OCI-LY3 (cell line): ENCODE data around the gene NOTUM.

Experiments
- H2AFZ ChIP-seq: fragments of 200-600, 300-600 bp; shearing (Covaris generic); 2 replicates; pipeline ENCODE4 v1.6.0; 2014; ENCODE audit warnings: antibody characterized with exemption, low read depth, low read length
- H3K27ac ChIP-seq: fragments of 200-600, 300-600 bp; sonication (generic); 2 replicates; pipeline ENCODE4 v1.5.1; 2014; ENCODE audit warnings: mild to moderate bottlenecking, low read length, moderate library complexity, mixed read lengths
- H3K27me3 ChIP-seq: fragments of 200-600, 300-600 bp; sonication (generic); 2 replicates; pipeline ENCODE4 v1.6.1; 2014; ENCODE audit warnings: low read depth, low read length, mixed read lengths
- H3K36me3 ChIP-seq: fragments of 200-600, 300-600 bp; sonication (generic); replicated peaks from 2 replicates; pipeline ENCODE3; 2014; ENCODE audit warnings: low read depth, low read length, mixed read lengths
- H3K4me1 ChIP-seq: fragments of 300-600, 200-600 bp; sonication (generic); 2 replicates; pipeline ENCODE4 v1.6.1; 2014; ENCODE audit warnings: low read length, mixed read lengths
- H3K4me2 ChIP-seq: fragments of 200-600, 300-600 bp; sonication (generic); 2 replicates; pipeline ENCODE4 v1.6.1; 2014; ENCODE audit warnings: low read length, mixed read lengths
- H3K4me3 ChIP-seq: fragments of 300-600, 200-600 bp; sonication (generic); 2 replicates; pipeline ENCODE4 v1.5.1; 2014; ENCODE audit warnings: antibody characterized with exemption, mild to moderate bottlenecking, low read length, moderate library complexity
- H3K79me2 ChIP-seq: fragments of 300-600, 200-600 bp; shearing (Covaris generic); 2 replicates; pipeline ENCODE4 v1.6.1; 2014; ENCODE audit warnings: mild to moderate bottlenecking, low read length, mixed read lengths
- H3K9ac ChIP-seq: fragments of 300-600, 200-600 bp; shearing (Covaris generic); 2 replicates; pipeline ENCODE4 v1.6.0; 2014; ENCODE audit warnings: mild to moderate bottlenecking, low read length, moderate library complexity
- H3K9me3 ChIP-seq: fragments of 200-600, 300-600 bp; shearing (Covaris generic); 2 replicates; pipeline ENCODE4 v1.6.1; 2014; ENCODE audit warnings: low read length, mixed read lengths; ENCODE audit not compliant: insufficient read depth
- H4K20me1 ChIP-seq: fragments of 200-600, 300-600 bp; sonication (generic); 2 replicates; pipeline ENCODE4 v1.6.1; 2016; ENCODE audit warnings: low read length, mixed read lengths; ENCODE audit not compliant: insufficient read depth
- EZH2phosphoT487 ChIP-seq: fragments of 200-600 bp; shearing (Covaris generic); IDR thresholded peaks from 2 replicates; pipeline ENCODE4 v1.6.1; 2018; ENCODE audit warnings: antibody characterized with exemption, mixed run types, low read depth
- TF ChIP-seq, protein P1 (sequence below): fragments of 200-600, 300-600 bp; sonication (generic); IDR thresholded peaks from 2 replicates; pipeline ENCODE4 v1.5.1; 2014; ENCODE audit warnings: antibody characterized with exemption, low read length, low read depth

NOTUM gene

DNA sequence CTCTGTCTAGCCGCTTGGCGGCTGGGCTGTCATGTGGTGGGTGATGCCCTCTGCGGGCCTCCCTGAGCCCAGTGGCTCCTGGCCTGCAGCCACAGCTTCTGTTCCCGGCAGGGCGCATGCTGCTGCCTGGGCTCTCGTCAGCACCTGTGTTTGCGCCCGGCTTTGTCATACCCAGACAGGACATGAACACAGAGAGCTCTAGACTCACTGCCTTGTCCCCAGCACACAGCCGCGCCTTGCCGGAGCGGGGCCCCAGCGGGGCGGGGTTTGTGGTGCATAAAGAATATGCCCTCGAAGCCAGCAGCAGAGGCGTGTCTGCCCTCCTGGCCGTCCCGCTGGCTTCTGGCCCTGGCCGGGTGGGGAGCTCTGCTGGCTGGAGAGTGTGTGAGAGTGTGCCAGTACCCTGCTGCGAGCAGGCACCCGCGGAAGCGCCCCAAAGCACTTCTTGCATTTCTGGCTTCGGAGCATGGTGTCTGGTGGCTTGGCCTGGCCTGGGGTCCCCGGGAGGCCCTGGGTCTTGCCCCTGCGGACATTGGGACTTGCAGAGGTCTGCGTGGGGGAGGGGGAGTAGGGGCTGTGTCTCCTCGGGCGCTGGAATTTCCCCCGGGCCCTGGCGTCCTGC is 30.8 kb upstream of the NOTUM start:
- no peak overlapping the region for H3K4me2 ChIP-seq
- H3K9ac ChIP-seq = no peak overlapping the region

DNA sequence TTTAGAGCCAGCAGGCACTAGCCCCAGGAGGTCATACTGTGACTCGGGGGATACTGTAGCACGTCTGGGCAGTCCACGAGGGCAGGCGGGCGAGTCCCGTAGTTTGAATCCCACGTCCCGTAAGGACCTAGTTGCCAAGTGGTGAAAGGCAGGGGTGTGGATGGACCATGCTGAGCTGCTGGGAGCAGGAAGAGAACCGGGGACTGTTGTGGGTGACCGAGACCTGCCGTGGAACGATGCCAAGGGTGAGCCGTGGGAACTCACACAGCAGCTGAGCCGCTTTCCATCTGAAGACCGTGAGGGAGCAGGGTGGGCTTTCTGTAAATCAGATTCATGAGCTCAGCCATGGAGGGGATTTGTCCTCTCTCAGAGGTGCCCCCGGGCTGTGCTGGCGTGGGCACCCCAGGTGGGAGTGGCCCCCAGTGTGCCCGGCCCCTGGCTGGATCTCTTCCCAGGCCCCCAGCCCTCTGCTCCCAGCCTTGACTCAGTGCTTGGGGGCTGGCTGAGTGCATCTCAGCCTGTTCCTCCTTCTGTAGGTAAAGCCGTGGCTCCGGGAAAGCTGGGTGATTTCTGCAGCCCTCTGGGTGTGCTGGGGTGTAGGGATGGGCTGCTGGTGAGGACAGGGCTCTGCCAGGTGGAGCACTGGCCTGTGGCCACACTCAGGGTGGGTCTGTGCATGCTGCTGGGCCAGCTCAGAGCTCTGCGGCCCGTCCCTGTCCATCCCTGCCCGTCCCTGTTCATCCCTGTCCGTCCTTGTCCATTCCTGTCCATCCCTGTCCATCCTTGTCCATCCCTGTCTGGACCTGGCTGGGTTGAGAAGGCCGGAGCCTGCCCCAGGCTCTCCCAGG is 30.1 kb upstream of the NOTUM start:
- Histone ChIP-seq H3K27me3 (no peaks in the 10 kb centered on the region), H3K36me3 (peaks cover 3% of the 10 kb centered on the region), H3K9me3 (no peaks in the 10 kb centered on the region), H3K9ac (no peak overlapping the region), H2AFZ (no peak overlapping the region), H4K20me1 (no peaks in the 10 kb centered on the region), H3K4me3 (no peak overlapping the region), H3K79me2 (no peaks in the 10 kb centered on the region), H3K4me1 (no peaks in the 10 kb centered on the region), H3K27ac (no peak overlapping the region), H3K4me2 (no peak overlapping the region)
- TF ChIP-seq, protein P1, sequence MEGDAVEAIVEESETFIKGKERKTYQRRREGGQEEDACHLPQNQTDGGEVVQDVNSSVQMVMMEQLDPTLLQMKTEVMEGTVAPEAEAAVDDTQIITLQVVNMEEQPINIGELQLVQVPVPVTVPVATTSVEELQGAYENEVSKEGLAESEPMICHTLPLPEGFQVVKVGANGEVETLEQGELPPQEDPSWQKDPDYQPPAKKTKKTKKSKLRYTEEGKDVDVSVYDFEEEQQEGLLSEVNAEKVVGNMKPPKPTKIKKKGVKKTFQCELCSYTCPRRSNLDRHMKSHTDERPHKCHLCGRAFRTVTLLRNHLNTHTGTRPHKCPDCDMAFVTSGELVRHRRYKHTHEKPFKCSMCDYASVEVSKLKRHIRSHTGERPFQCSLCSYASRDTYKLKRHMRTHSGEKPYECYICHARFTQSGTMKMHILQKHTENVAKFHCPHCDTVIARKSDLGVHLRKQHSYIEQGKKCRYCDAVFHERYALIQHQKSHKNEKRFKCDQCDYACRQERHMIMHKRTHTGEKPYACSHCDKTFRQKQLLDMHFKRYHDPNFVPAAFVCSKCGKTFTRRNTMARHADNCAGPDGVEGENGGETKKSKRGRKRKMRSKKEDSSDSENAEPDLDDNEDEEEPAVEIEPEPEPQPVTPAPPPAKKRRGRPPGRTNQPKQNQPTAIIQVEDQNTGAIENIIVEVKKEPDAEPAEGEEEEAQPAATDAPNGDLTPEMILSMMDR = no peak
- TF ChIP-seq EZH2phosphoT487 = no peak

More for the DNA sequence above, 30.8 kb upstream of the NOTUM start:
- TF ChIP-seq, protein P1 = no peak
- no peak for TF ChIP-seq EZH2phosphoT487
- no peaks in the 10 kb centered on the region for H3K79me2 ChIP-seq
- no peaks in the 10 kb centered on the region for H3K36me3 ChIP-seq
- no peaks in the 10 kb centered on the region for H3K4me1 ChIP-seq
- H4K20me1 ChIP-seq = no peaks in the 10 kb centered on the region
- no peak overlapping the region for H3K4me3 ChIP-seq
- H3K27ac ChIP-seq = no peak overlapping the region
- no peak overlapping the region for H2AFZ ChIP-seq
- H3K9me3 ChIP-seq = no peaks in the 10 kb centered on the region
- no peaks in the 10 kb centered on the region for H3K27me3 ChIP-seq

GRCh38 chr17:81987161-81987770 is 26.3 kb upstream of the NOTUM start:
- Histone ChIP-seq H3K36me3 (peaks cover 9% of the 10 kb centered on the region), H3K4me2 (no peak overlapping the region), H3K79me2 (no peaks in the 10 kb centered on the region), H3K9me3 (no peaks in the 10 kb centered on the region), H3K9ac (no peak overlapping the region), H2AFZ (no peak overlapping the region), H3K4me3 (no peak overlapping the region), H3K27me3 (no peaks in the 10 kb centered on the region), H3K4me1 (no peaks in the 10 kb centered on the region), H3K27ac (no peak overlapping the region), H4K20me1 (no peaks in the 10 kb centered on the region)
- TF ChIP-seq, protein P1 = no peak
- TF ChIP-seq EZH2phosphoT487 = no peak

DNA sequence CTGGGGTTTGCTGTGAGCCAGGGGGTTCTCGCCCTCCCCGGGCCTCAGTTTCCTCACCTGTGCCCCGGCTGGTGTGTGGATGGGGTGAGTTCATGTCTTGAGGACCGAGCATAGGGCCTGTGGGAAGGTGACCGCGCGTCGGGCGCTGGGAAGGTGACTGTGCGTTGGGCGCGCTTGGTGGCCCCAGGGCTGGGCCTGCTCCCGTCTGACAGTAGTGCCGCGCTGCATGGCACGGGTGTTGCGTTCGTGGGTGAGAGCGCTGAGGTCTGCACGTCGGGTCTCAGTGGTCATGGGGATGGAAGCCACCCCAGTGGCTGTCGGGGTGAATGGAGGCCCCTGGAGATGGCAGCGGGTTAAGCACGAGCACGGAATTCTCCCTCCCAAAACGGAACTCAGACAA is 25.6 kb upstream of the NOTUM start:
- Histone ChIP-seq H4K20me1 (no peaks in the 10 kb centered on the region), H3K4me3 (no peak overlapping the region), H3K9me3 (no peaks in the 10 kb centered on the region), H3K79me2 (no peaks in the 10 kb centered on the region), H3K4me2 (no peak overlapping the region), H3K27me3 (no peaks in the 10 kb centered on the region), H3K4me1 (no peaks in the 10 kb centered on the region), H3K9ac (no peak overlapping the region), H2AFZ (no peak overlapping the region), H3K27ac (no peak overlapping the region), H3K36me3 (peaks cover 9% of the 10 kb centered on the region)
- TF ChIP-seq EZH2phosphoT487 = no peak
- TF ChIP-seq, protein P1 = no peak
